ENCODE measurements around the gene WWOX. TPM values are rescaled to one million over a fixed set of nuclear protein-coding genes. Genes with fewer than 3 reads are reported as not detected.

Gene WWOX
- total and polyA plus RNA-seq, 2 of the 8 experiments (the other 6 are each of a cell fraction or from before 2014, with no cell fraction given): 5.4 to 16.7 TPM

GRCh38 chr16:78405040-78405439 lies 305.6 kb downstream of the WWOX start:
- TF ChIP-seq GTF2F1 (IDR thresholded peaks at IDR 0.05; ENCODE audit: borderline replicate concordance, low read depth, low read length): no peak
- no peak for TF ChIP-seq USF2 (IDR thresholded peaks at IDR 0.05; ENCODE audit: low read length)
- no peak for TF ChIP-seq HDAC2 (IDR thresholded peaks at IDR 0.05; ENCODE audit: borderline replicate concordance in 1 of 2, low read depth in 2 of 2, low read length in 2 of 2)
- no peak for TF ChIP-seq ASH2L (IDR thresholded peaks at IDR 0.05; ENCODE audit: low read length)
- TF ChIP-seq RXRA (IDR thresholded peaks at IDR 0.05; ENCODE audit: insufficient read depth, low read depth, low read length): no peak
- FAIRE-seq: no peak

More at GRCh38 chr16:78405040-78405439, 305.6 kb downstream of the WWOX start:
- H3K27ac ChIP-seq (ENCODE audit: low read depth, low read length): no peak overlapping the region
- H3K9me3 ChIP-seq (ENCODE audit: insufficient read depth in 2 of 2, low read depth in 1 of 2, low read length in 1 of 2): peaks cover 5 to 6% of the 10 kb centered on the region in 2 experiments; a peak in 2 of 4 replicates
- H4K20me1 ChIP-seq (replicated peaks in 1 of 2; ENCODE audit: control insufficient read depth in 1 of 2, insufficient read depth in 2 of 2, low read length in 2 of 2): no peaks in the 10 kb centered on the region
- H3K14ac ChIP-seq (ENCODE audit: insufficient read length): no peak overlapping the region
- DNase-seq (ENCODE audit: low read depth in 1 of 2, low spot score in 2 of 2): no peak
- no peak overlapping the region for H3K18ac ChIP-seq (ENCODE audit: extremely low read depth, low read length)
- no peak overlapping the region for H3K4me3 ChIP-seq (ENCODE audit: extremely low read depth in 1 of 4, insufficient read depth in 2 of 4, low read depth in 3 of 4, low read length in 4 of 4)
- H3K4ac ChIP-seq (replicated peaks; ENCODE audit: insufficient read length, low read depth, low read length): no peak overlapping the region
- H2BK20ac ChIP-seq (ENCODE audit: low read length): no peak overlapping the region
- H3K9ac ChIP-seq (replicated peaks in 1 of 4; ENCODE audit: extremely low read depth in 1 of 4, low read depth in 3 of 4, low read length in 3 of 4): no peak overlapping the region
- H4K5ac ChIP-seq (ENCODE audit: insufficient read length, low read depth, low read length): no peak overlapping the region
- H2AFZ ChIP-seq (ENCODE audit: low read length): no peak overlapping the region
- H3K56ac ChIP-seq (replicated peaks; ENCODE audit: insufficient read length, low read depth, low read length): no peak overlapping the region
- no peak overlapping the region for H2BK12ac ChIP-seq (ENCODE audit: low read depth, low read length)
- H2BK15ac ChIP-seq (ENCODE audit: low read length): no peak overlapping the region
- POLR2A ChIA-PET (ENCODE audit: partially characterized antibody): no interaction called here
- no peak overlapping the region for H2BK5ac ChIP-seq (ENCODE audit: low read depth, low read length)
- H3K4me1 ChIP-seq (replicated peaks in 1 of 4; ENCODE audit: control insufficient read depth in 3 of 4, insufficient read depth in 4 of 4, low read length in 3 of 4): no peaks in the 10 kb centered on the region
- H3K36me3 ChIP-seq (ENCODE audit: control insufficient read depth in 2 of 4, insufficient read depth in 4 of 4, low read length in 3 of 4): no peaks in the 10 kb centered on the region
- no peak overlapping the region for H3K4me2 ChIP-seq (ENCODE audit: insufficient read depth in 1 of 2, low read depth in 2 of 2, low read length in 2 of 2)
- H3K79me2 ChIP-seq (ENCODE audit: control insufficient read depth in 1 of 2, insufficient read depth in 2 of 2, low read length in 2 of 2): no peaks in the 10 kb centered on the region
- H4K91ac ChIP-seq (replicated peaks; ENCODE audit: insufficient read length, low read length): no peak overlapping the region
- no peak overlapping the region for H2AK5ac ChIP-seq (ENCODE audit: low read depth, low read length)
- H3K79me1 ChIP-seq (ENCODE audit: low read depth, low read length): no peaks in the 10 kb centered on the region
- H3K23me2 ChIP-seq (ENCODE audit: low read depth, low read length): no peaks in the 10 kb centered on the region
- H4K8ac ChIP-seq (ENCODE audit: extremely low read depth, insufficient read depth, low read length): no peak overlapping the region
- 93% methylated on average over 3 of the region's 3 CpGs; no CpG with 5 or more reads in 1 of the 2 experiments for WGBS, 2 experiments (ENCODE audit: extremely low coverage in 1 of 2, insufficient coverage in 1 of 2, insufficient read length in 1 of 2, insufficient replicate concordance in 2 of 2, low coverage in 1 of 2, low lambda C conversion rate in 2 of 2, missing lambda C conversion rate in 1 of 2)
- H3K27me3 ChIP-seq (replicated peaks in 1 of 4; ENCODE audit: control insufficient read depth in 3 of 4, extremely low read depth in 1 of 4, insufficient read depth in 3 of 4, low read length in 3 of 4): no peaks in the 10 kb centered on the region
- no peak overlapping the region for H2BK120ac ChIP-seq (replicated peaks; ENCODE audit: low read depth, low read length)
- no peak overlapping the region for H3K23ac ChIP-seq (ENCODE audit: insufficient read length)
- CTCF ChIA-PET (ENCODE audit: partially characterized antibody): interaction anchor here (0.9 kb wide), 1 partner anchor 12 kb away, joined by 4 read pairs; no protein-coding TSS in a partner anchor

All from H1 (cell line).